Activated gamma-delta T cell (primary cell): Measurements from ENCODE around the gene SIGLEC9.
"Not testable (repeated sequence)": the region's sequence is repeated elsewhere in the genome, so short reads cannot be mapped to it uniquely, and the experiment has no call there.

Source experiments
- DNase-seq: peaks from one replicate; lab custom pipeline; 2025; lab: John Stamatoyannopoulos, UW

The SIGLEC9 gene

GRCh38 chr19:51123802-51124201 lies 904 bp upstream of the SIGLEC9 start:
- DNase-seq = no peak

- DNase-seq = no peak
Measured at GRCh38 chr19:51124216-51124615, 490 bp upstream of the SIGLEC9 start.

- no peak for DNase-seq
Measured at GRCh38 chr19:51125421-51126075, 842 bp downstream of the SIGLEC9 start.

- no peak for DNase-seq
Measured at GRCh38 chr19:51127032-51127431, 2.3 kb downstream of the SIGLEC9 start.

DNA sequence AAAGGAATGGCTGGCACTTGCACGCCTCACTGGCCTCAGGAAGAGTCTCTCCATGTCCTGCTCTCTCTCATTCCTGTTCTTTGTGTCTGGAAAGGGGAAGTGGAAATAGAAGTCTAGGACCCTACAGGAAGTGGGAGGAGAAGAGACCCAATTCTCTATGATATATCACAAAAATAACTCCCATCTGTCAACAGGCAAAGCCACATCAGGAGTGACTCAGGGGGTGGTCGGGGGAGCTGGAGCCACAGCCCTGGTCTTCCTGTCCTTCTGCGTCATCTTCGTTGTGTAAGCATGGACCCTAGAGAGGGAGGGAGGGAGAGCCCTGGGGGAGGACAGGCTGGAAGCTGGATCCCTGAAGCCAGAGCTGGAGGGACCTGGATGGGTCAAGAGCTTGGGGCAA lies 3.0 kb downstream of the SIGLEC9 start:
- no peak for DNase-seq

- no peak for DNase-seq
Measured at GRCh38 chr19:51128227-51128626, 3.5 kb downstream of the SIGLEC9 start.

DNA sequence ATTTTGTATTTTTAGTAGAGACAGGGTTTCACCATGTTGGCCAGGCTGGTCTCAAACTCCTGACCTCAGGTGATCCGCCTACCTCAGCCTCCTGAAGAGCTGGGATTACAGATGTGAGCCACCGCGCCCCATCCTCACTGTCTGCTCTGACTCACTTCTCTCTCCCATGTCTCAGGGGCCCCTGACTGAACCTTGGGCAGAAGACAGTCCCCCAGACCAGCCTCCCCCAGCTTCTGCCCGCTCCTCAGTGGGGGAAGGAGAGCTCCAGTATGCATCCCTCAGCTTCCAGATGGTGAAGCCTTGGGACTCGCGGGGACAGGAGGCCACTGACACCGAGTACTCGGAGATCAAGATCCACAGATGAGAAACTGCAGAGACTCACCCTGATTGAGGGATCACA lies 5.0 kb downstream of the SIGLEC9 start:
- no peak for DNase-seq

- no peak for DNase-seq
Measured at GRCh38 chr19:51131780-51132680, 7.3 kb downstream of the SIGLEC9 start.

DNA sequence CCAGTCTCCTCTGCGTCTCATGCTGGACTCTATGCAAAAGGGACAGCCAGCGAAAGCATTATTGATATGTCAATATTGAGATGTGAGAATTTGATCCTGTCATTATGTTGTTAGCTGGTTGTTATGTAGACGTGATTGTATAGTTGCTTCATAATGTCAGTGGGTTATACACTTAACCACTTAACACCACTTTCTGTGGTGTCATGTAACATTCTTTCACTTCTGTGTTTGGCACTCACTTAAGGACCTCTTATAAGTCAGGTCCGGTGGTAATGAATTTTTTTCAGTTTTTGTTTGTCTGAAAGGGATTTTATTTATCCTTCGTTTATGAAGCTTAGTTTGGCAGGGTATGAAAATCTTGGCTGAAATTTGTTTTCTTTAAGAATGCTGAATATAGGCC lies 10.3 kb downstream of the SIGLEC9 start:
- no peak for DNase-seq

- DNase-seq = no peak
Measured at GRCh38 chr19:51135986-51136762, 11.5 kb downstream of the SIGLEC9 start.

- DNase-seq = no peak
Measured at GRCh38 chr19:51136851-51137551, 12.3 kb downstream of the SIGLEC9 start.

GRCh38 chr19:51137792-51138425 lies 13.2 kb downstream of the SIGLEC9 start:
- no peak for DNase-seq

DNA sequence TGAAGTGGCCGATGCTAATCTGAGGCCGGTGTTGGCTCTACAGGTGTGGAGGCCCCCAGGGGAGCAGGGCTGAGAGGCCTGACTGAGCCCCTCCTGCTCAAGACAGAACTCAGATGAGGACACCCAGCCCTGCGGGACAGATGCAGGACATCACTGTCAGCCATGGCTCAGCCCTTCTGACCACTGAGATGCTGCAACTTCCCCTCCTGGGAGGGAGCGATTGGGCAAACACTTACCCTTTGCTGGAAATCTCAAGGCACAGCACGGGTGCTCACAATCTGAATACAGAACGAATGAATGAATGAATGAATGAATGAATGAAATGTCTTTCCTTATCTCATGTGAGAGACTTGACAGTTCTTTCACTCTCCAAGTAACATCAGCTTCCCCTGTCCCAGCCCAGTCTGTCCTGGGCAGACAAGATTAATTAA lies 13.9 kb downstream of the SIGLEC9 start:
- DNase-seq = no peak

DNA sequence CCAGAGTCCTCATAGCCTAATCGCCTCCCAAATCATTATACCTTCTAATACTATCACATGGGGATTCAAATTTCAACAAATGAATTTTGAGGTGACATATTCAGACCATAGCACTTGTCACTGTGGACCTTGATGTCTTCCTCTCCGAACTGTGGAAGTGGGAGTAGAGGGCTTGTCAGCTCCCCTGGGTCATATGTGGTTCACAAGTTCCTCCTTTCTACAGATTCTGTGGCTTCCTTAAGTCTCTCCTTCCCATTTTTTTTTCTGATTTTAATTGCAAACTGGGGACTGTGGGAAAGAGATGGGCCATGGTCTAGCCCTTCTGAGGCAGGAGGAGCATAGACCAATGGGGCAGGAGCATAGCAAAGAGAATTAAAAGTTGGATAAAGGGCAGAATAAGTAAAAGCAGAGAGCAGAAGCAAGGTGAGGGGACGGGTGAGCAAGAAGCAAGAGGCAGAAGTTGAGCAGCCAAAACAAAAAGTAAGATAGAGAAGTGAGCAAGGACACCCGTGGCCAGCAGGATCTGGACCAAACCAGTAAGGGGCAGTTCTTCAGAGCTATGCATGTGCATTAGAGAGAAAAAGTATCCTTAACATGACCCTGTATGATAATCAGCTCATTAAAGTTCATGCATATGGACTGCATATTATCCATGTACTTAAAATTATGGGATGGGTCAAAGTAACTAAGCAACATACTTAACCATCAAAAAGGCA lies 14.8 kb downstream of the SIGLEC9 start:
- no peak for DNase-seq

DNA sequence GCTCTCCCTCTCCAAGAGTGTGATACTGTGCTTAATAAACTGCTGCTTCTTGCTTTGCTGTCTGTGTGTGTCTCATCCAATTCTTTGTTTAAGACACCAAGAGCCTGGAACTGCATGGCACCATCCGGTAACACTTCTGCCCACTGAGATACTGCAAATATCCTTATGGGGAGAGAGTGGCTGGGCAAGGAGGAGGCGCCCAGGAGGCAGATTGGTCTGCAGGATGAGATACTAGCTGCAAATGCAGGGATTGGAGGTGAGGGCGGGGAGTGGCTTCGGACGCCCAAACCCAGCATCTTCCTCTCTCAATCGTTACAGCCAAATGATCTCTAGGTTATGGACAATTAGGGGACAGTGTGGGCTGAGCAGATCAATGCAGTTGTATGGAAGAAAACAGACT lies 15.7 kb downstream of the SIGLEC9 start:
- no peak for DNase-seq

GRCh38 chr19:51141181-51141580 lies 16.5 kb downstream of the SIGLEC9 start:
- DNase-seq = no peak

DNA sequence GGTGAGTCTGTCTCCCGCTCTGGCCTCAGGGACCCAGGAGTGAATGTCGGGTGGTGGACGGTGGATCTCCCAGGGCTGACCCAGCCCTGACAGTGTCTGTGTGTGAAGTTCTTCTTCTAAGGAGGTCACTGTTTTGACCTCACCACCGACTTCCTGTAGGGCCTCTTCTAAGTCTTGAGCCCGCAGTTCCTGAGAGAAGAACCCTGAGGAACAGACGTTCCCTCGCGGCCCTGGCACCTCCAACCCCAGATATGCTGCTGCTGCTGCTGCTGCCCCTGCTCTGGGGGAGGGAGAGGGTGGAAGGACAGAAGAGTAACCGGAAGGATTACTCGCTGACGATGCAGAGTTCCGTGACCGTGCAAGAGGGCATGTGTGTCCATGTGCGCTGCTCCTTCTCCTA lies 17.4 kb downstream of the SIGLEC9 start, which contains the start of gene SIGLEC7:
Gene SIGLEC7, plus strand, starts transcription at position 183 of the 400 bp plus-strand sequence. Its CDS starts 69 bp downstream, at position 252.
- no peak for DNase-seq

GRCh38 chr19:51142809-51143475 lies 18.2 kb downstream of the SIGLEC9 start:
- DNase-seq = not testable (repeated sequence)

DNA sequence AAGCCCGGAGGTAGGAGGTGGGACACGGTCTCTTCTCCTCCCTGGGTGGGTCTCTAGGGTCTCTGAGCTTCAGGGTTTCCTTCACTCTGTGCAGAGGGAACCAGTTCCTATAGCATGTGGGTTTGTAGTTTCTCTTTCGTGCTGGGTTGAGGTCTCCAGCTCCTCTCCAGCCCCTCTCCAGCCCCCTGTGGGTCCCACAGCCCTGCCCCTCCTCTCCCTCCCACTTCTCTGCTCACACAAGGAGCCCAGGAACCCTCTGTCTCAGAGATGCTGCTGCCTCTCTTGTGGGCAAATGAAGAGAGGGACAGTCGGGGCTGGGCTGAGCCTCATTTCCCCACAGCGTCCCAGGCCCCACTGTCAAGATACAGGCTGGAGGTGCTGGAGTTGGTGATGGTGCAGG lies 18.8 kb downstream of the SIGLEC9 start:
- DNase-seq = no peak

GRCh38 chr19:51144482-51145045 lies 19.9 kb downstream of the SIGLEC9 start:
- DNase-seq = no peak
